Right atrium auricular region (tissue), 2 donors: ENCODE results near the gene AGAP5. TPM values are rescaled to one million over a fixed set of nuclear protein-coding genes. Genes with fewer than 3 reads are reported as not detected.
"Not testable (repeated sequence)": the region's sequence is repeated elsewhere in the genome, so short reads cannot be mapped to it uniquely, and the experiment has no call there.

ENCODE experiments used
- DNase-seq: peaks from one replicate; pipeline ENCODE4 v3.0.0-alpha.2; 2019; ENCODE audit warnings: low spot score
- H3K27ac ChIP-seq, 2 donors: fragments of 200-600 bp; sonication (generic); 1 replicate in 1 of 2; 2 replicates in 1 of 2; pipeline ENCODE4 v1.5.1; 2016 to 2019
- H3K27me3 ChIP-seq, 2 donors: fragments of 200-600 bp; sonication (generic); one replicate each; pipeline versions ENCODE4 v1.5.1 to v1.6.0; 2017 to 2019
- H3K36me3 ChIP-seq: fragments of 200-600 bp; sonication (generic); one replicate; pipeline ENCODE4 v1.5.1; 2016
- H3K4me1 ChIP-seq, 2 donors: fragments of 200-600 bp; sonication (generic); one replicate each; pipeline versions ENCODE4 v1.5.1 to v1.6.0; 2017 to 2019
- H3K4me3 ChIP-seq, 2 donors: fragments of 200-600 bp; sonication (generic); 1 replicate in 1 of 2; 2 replicates in 1 of 2; pipeline ENCODE4 v1.5.1; 2017 to 2019; ENCODE audit warnings: mild to moderate bottlenecking in 1 of 2, moderate library complexity in 1 of 2
- H3K9me3 ChIP-seq, 2 donors: fragments of 200-600 bp; sonication (generic); one replicate each; pipeline ENCODE4 v1.5.1; 2019
- CTCF ChIP-seq, 2 donors: fragments of 200-600 bp; sonication (generic); IDR thresholded peaks; one replicate each; pipeline ENCODE4 v1.5.1; 2019; ENCODE audit warnings: antibody characterized with exemption in 2 of 2
- total RNA-seq, 2 donors: library from RNA; depleted of rRNA; stranded (reverse); fragments of >200 nt; gene quantifications; one replicate each; pipeline ENCODE4 v1.1.0, GENCODE V29; 2016

AGAP5 gene
- total RNA-seq, 2 donors from 2014 or later: 1.5 to 1.9 TPM

GRCh38 chr10:73716251-73716650 is 18.3 kb upstream of the AGAP5 start:
- H3K27ac ChIP-seq: no peak overlapping the region
- no peaks in the 10 kb centered on the region for H3K27me3 ChIP-seq

GRCh38 chr10:73715179-73716156 is 17.6 kb upstream of the AGAP5 start:
- not testable (repeated sequence) for H3K27ac ChIP-seq
- H3K36me3 ChIP-seq: peaks cover 56% of the 10 kb centered on the region

More at GRCh38 chr10:73716251-73716650, 18.3 kb upstream of the AGAP5 start:
- H3K4me1 ChIP-seq: no peaks in the 10 kb centered on the region
- peaks cover 57% of the 10 kb centered on the region for H3K36me3 ChIP-seq
- no peak for TF ChIP-seq CTCF (IDR thresholded peaks at IDR 0.05)
- DNase-seq: no peak
- H3K9me3 ChIP-seq: no peaks in the 10 kb centered on the region
- no peak overlapping the region for H3K4me3 ChIP-seq

GRCh38 chr10:73714483-73714882 is 16.6 kb upstream of the AGAP5 start:
- not testable (repeated sequence) for H3K27me3 ChIP-seq, H3K9me3 ChIP-seq, H3K4me3 ChIP-seq, H3K4me1 ChIP-seq, H3K27ac ChIP-seq, DNase-seq
- H3K36me3 ChIP-seq: peaks cover 47% of the 10 kb centered on the region

More at GRCh38 chr10:73715179-73716156, 17.6 kb upstream of the AGAP5 start:
- H3K4me3 ChIP-seq, H3K9me3 ChIP-seq, DNase-seq, H3K4me1 ChIP-seq, H3K27me3 ChIP-seq: not testable (repeated sequence)

- H3K27ac ChIP-seq, H3K4me1 ChIP-seq, DNase-seq, H3K27me3 ChIP-seq, H3K4me3 ChIP-seq, H3K9me3 ChIP-seq: not testable (repeated sequence)
- H3K36me3 ChIP-seq: peaks cover 41% of the 10 kb centered on the region
Observed at GRCh38 chr10:73713912-73714311, 16.0 kb upstream of the AGAP5 start.

GRCh38 chr10:73711683-73712082 is 13.8 kb upstream of the AGAP5 start:
- H3K27me3 ChIP-seq, H3K9me3 ChIP-seq, H3K4me1 ChIP-seq, H3K4me3 ChIP-seq, DNase-seq, H3K27ac ChIP-seq: not testable (repeated sequence)
- peaks cover 23% of the 10 kb centered on the region for H3K36me3 ChIP-seq

GRCh38 chr10:73708122-73708521 is 10.2 kb upstream of the AGAP5 start:
- not testable (repeated sequence) for H3K4me3 ChIP-seq, H3K27me3 ChIP-seq, H3K27ac ChIP-seq, H3K36me3 ChIP-seq, H3K4me1 ChIP-seq, H3K9me3 ChIP-seq, DNase-seq

GRCh38 chr10:73707628-73708027 is 9.7 kb upstream of the AGAP5 start:
- not testable (repeated sequence) for H3K36me3 ChIP-seq, H3K4me3 ChIP-seq, H3K4me1 ChIP-seq, H3K9me3 ChIP-seq, H3K27me3 ChIP-seq, DNase-seq, H3K27ac ChIP-seq

GRCh38 chr10:73706488-73706887 is 8.6 kb upstream of the AGAP5 start:
- not testable (repeated sequence) for H3K4me1 ChIP-seq, H3K4me3 ChIP-seq, DNase-seq, H3K27ac ChIP-seq, H3K27me3 ChIP-seq, H3K9me3 ChIP-seq, H3K36me3 ChIP-seq

- H3K9me3 ChIP-seq, H3K27me3 ChIP-seq, H3K4me1 ChIP-seq, H3K4me3 ChIP-seq, DNase-seq, H3K36me3 ChIP-seq, H3K27ac ChIP-seq: not testable (repeated sequence)
Observed at GRCh38 chr10:73705506-73706072, 7.7 kb upstream of the AGAP5 start.

GRCh38 chr10:73703924-73704323 is 6.0 kb upstream of the AGAP5 start:
- not testable (repeated sequence) for H3K9me3 ChIP-seq, H3K27me3 ChIP-seq, H3K4me1 ChIP-seq, H3K27ac ChIP-seq, DNase-seq, H3K36me3 ChIP-seq, H3K4me3 ChIP-seq

- not testable (repeated sequence) for H3K27ac ChIP-seq, DNase-seq, H3K9me3 ChIP-seq, H3K4me3 ChIP-seq, H3K27me3 ChIP-seq, H3K4me1 ChIP-seq, H3K36me3 ChIP-seq
Observed at GRCh38 chr10:73698819-73699218, 910 bp upstream of the AGAP5 start.

- not testable (repeated sequence) for H3K4me1 ChIP-seq, H3K4me3 ChIP-seq, DNase-seq, H3K36me3 ChIP-seq, H3K9me3 ChIP-seq, H3K27me3 ChIP-seq, H3K27ac ChIP-seq
Observed at GRCh38 chr10:73695302-73695701, 2.6 kb downstream of the AGAP5 start.

- H3K27me3 ChIP-seq, DNase-seq, H3K4me3 ChIP-seq, H3K9me3 ChIP-seq, H3K4me1 ChIP-seq, H3K27ac ChIP-seq, H3K36me3 ChIP-seq: not testable (repeated sequence)
Observed at GRCh38 chr10:73690755-73691154, 7.2 kb downstream of the AGAP5 start.

GRCh38 chr10:73689596-73689995 is 8.3 kb downstream of the AGAP5 start:
- H3K36me3 ChIP-seq, H3K27me3 ChIP-seq, H3K4me1 ChIP-seq, H3K27ac ChIP-seq, H3K4me3 ChIP-seq, H3K9me3 ChIP-seq, DNase-seq: not testable (repeated sequence)
